ENCODE measurements around the gene PPP1R26.

The PPP1R26 gene

DNA sequence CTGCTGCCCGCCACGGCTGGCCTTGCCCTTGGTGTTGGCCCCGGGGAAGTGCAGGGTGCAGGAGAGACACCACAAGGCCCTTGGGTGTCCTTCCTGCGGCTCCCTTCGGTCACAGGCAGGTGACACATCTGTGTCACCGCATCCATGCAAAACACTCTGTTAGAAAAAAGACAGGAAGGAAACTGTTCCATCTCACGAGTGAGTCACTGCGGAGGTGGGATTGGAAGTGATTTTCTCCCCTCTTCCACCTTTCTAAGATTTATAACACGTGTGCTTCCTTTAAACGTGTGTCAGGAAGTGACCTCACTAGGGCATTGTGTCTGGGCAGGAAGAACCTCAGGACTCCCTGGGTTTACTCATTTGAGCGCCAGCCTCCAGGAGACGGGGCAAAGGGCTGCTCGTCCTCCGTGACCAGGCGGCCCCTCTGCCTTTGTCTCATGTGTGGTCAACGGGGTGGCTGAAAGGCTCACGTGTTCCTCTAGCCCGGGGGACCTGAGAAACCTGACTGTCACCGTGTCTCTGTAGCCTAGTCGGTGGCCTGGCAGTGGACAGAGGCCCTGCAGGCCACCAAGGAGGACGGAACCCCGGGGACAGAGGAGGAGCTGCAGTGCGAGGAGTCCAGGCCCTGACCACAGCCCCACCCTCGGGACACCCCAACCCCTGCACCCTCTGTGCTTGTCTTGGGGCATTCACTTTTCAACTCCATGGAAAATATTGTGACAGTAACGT, 36.7 kb downstream of the PPP1R26 start:
- Mint-ChIP-seq H3K36me3 (no peaks in the 10 kb centered on the region), H3K27me3 (no peaks in the 10 kb centered on the region), H3K27ac (no peak overlapping the region), H3K9me3 (ENCODE audit: low read depth) (no peaks in the 10 kb centered on the region), H3K4me3 (no peak overlapping the region), H3K4me1 (ENCODE audit: low read depth) (no peaks in the 10 kb centered on the region)

DNA sequence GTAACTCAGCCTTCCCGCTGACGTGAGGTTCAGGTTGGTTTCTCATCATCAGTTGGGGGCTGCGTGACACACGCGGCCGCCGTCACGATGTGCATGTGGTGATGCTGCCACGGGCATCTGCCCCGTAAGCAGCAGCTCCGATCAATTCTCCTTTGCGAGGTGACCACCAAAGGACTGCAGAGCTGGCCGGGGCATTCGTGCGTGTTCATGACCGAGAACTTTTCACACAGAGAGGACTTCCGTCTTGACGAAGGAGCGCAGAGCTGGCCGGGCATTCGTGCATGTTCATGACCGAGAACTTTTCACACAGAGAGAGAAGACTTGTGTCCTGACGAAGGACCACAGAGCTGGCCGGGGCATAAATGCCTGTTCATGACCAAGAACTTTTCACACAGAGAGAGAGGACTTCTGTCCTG, 37.8 kb downstream of the PPP1R26 start:
- H3K27me3 Mint-ChIP-seq = no peaks in the 10 kb centered on the region
- no peaks in the 10 kb centered on the region for H3K4me1 Mint-ChIP-seq (ENCODE audit: low read depth)
- H3K36me3 Mint-ChIP-seq = no peaks in the 10 kb centered on the region
- no peak overlapping the region for H3K4me3 Mint-ChIP-seq
- no peak overlapping the region for H3K27ac Mint-ChIP-seq
- no peaks in the 10 kb centered on the region for H3K9me3 Mint-ChIP-seq (ENCODE audit: low read depth)

DNA sequence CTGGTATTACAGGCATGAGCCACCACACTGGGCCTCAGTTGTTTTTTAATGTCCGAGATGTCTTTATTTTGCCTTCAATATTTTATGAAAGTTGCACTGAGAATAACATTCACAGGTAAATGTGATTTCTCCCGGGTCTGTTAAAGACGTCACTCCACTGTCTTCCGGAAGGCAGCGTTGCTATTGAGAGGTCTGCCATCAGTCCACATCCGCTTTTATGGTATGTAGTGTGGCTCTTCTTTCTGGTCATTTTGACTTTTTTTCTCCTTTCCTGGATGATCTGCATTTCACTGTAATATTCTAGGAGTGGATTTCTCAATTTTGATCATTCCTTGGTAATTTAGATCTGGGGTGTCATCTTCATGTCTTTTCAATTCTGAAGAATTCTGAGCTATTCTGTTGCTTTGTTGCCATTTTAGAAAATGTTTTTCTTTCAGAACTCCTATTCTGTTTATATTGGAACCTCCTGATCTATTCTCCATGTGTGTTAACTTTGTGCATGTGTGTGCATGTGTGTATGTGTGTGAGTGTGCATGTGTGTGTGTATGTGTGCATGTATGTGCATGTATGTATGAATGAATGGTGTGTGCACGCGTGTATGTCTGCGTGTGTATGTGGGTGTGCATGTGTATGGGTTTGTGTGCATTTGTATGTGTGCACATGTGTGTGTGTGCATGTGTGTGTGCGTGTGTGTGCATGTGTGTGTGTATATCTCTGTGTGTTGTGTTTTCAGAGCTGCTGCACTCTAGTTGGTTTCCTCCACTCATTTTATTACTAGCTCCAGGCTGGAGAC, 39.8 kb downstream of the PPP1R26 start:
- Mint-ChIP-seq H3K27ac (no peak overlapping the region), H3K27me3 (no peaks in the 10 kb centered on the region), H3K9me3 (ENCODE audit: low read depth) (no peaks in the 10 kb centered on the region), H3K4me3 (no peak overlapping the region), H3K4me1 (ENCODE audit: low read depth) (no peaks in the 10 kb centered on the region), H3K36me3 (no peaks in the 10 kb centered on the region)

DNA sequence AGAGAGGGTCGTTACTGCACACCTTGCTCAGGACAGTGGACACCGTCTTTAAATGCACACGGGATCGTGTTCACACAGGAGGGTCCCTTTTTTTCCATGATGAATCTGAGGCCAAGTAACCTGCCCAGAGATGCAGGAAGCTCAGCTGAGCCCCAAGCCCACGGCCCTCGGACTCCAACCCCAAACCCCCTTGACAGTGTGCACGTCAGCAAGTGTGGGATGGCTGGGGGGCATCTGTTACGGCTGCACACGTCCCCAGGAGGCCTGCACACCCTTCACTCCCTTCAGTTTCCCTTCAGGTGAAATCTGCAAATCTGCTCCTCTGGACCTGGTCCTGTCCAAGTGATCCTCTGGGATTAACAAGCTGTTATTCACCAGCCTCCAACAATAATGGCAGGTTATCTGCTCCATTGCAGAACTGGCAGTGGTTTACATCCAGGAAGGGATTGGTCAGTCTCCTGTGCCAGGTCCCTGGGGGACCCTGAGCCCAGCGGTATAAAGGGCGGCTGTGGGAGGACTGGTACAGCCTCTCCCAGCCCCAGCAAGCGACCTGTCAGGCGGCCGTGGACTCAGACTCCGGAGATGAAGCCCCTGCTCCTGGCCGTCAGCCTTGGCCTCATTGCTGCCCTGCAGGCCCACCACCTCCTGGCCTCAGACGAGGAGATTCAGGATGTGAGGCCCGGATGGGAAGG, 41.5 kb downstream of the PPP1R26 start, which contains the start of gene LCN1:
Gene LCN1, plus strand, starts transcription at position 525 of the 692 bp plus-strand sequence. Its CDS starts 58 bp downstream, at position 583.
- Mint-ChIP-seq H3K36me3 (no peaks in the 10 kb centered on the region), H3K27ac (no peak within 1 kb of the TSS), H3K4me1 (ENCODE audit: low read depth) (no peaks in the 10 kb centered on the region), H3K27me3 (no peaks in the 10 kb centered on the region), H3K4me3 (no peak within 1 kb of the TSS), H3K9me3 (ENCODE audit: low read depth) (no peaks in the 10 kb centered on the region)

DNA sequence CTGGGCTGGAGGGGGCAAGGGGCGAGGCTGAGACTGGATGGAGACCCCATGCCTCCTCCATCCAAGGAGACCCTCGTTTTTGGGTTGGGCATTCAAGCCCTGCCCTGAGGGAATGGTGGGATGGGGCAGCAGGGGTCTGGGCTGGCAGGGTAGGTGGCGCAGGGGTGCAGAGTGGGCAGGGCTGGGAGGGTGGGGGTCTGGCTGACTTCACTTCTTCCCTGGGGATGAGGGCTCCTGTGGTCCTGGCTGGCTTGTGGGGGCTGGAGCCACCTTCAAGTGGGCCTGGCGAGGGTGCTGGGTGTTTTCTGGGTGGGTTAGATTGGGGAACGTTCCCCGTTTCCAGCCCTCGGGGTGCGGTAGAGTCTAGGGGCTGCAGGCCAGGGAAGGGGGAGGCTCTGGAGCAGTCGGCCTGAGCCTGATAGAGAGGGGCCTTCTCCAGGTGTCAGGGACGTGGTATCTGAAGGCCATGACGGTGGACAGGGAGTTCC, 42.1 kb downstream of the PPP1R26 start:
- Mint-ChIP-seq H3K9me3 (ENCODE audit: low read depth) (no peaks in the 10 kb centered on the region), H3K4me3 (no peak overlapping the region), H3K36me3 (no peaks in the 10 kb centered on the region), H3K27ac (no peak overlapping the region), H3K27me3 (no peaks in the 10 kb centered on the region), H3K4me1 (ENCODE audit: low read depth) (no peaks in the 10 kb centered on the region)

DNA sequence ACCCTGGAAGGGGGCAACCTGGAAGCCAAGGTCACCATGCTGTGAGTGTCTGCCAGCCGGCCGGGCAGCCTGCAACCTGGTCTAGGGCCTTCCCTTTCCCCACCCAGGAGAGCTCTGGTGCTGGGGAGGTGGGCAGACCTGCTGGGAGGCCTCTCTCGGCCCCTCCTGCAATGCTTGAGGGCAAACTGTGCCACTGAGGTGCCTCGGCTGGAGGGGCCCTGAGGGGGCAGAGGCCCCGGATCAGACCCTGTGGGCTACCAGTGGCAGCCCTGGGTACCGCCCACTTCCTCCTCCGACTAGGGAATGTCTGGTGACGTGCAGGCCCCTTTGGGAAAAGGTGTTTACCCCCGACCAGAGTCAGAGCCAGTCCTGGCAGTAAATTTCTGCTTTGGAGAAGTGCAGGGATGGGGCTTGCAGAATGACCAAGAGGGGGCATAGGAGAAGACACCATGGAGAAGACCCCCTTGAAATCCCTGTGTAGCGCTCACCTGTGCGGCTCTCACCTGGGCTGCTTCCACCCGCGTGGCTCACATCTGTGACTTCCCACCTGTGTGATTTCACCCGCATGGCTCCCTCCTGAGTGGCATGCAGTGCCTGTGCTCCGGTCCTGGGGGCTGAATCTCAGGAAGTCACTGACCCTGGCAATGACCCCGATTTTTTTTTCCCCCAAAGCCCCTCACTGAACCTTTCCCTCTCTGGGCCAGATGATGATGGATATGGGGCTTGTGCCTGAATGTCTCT, 42.7 kb downstream of the PPP1R26 start:
- H3K4me3 Mint-ChIP-seq = no peak overlapping the region
- H3K27me3 Mint-ChIP-seq = no peaks in the 10 kb centered on the region
- no peaks in the 10 kb centered on the region for H3K36me3 Mint-ChIP-seq
- H3K9me3 Mint-ChIP-seq (ENCODE audit: low read depth) = no peaks in the 10 kb centered on the region
- no peaks in the 10 kb centered on the region for H3K4me1 Mint-ChIP-seq (ENCODE audit: low read depth)
- H3K27ac Mint-ChIP-seq = no peak overlapping the region

DNA sequence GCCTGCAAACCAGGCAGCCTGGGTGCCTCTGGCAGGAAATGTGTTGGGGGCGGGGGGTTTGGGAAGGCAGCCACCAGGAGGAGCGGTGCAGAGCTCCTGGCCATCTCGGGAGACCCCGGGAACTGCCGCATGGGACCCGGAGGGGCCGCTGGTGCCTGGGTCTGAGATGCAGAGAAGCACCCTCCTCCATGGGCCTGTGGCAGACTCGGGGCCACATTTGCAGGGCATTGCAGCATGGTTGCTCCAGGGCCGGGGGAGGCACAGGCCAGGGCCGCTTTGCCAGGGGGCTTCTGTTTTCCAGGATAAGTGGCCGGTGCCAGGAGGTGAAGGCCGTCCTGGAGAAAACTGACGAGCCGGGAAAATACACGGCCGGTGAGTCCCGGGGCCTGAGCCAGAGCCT, 43.3 kb downstream of the PPP1R26 start:
- Mint-ChIP-seq H3K4me3 (no peak overlapping the region), H3K27me3 (no peaks in the 10 kb centered on the region), H3K4me1 (ENCODE audit: low read depth) (no peaks in the 10 kb centered on the region), H3K9me3 (ENCODE audit: low read depth) (no peaks in the 10 kb centered on the region), H3K36me3 (no peaks in the 10 kb centered on the region), H3K27ac (no peak overlapping the region)

DNA sequence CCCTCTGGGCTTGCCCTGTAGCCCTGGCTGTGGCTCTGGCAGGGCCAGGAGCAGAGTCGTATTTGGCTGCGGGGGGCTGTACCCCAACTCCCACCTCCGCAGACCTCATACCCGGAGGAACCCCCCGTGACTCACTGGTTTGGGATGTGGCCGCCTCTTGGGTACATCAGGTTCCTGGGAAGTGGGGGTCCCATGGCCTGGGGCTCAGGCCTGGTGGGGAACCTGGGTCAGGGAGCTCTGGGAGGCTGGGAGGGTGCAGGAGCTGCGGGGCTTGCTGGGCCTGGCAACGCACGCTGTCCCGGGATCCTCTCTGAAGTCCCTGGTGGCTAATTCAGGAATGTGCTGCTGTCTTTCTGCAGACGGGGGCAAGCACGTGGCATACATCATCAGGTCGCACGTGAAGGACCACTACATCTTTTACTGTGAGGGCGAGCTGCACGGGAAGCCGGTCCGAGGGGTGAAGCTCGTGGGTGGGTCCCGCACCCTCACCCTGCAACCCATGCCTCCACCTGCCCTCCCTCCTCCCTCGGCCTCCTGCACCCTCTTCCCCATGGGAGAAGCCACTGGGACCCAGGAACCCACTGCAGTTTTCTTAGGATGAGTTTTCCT, 44.0 kb downstream of the PPP1R26 start:
- Mint-ChIP-seq H3K9me3 (ENCODE audit: low read depth) (no peaks in the 10 kb centered on the region), H3K27ac (no peak overlapping the region), H3K27me3 (no peaks in the 10 kb centered on the region), H3K4me1 (ENCODE audit: low read depth) (no peaks in the 10 kb centered on the region), H3K4me3 (no peak overlapping the region), H3K36me3 (no peaks in the 10 kb centered on the region)

DNA sequence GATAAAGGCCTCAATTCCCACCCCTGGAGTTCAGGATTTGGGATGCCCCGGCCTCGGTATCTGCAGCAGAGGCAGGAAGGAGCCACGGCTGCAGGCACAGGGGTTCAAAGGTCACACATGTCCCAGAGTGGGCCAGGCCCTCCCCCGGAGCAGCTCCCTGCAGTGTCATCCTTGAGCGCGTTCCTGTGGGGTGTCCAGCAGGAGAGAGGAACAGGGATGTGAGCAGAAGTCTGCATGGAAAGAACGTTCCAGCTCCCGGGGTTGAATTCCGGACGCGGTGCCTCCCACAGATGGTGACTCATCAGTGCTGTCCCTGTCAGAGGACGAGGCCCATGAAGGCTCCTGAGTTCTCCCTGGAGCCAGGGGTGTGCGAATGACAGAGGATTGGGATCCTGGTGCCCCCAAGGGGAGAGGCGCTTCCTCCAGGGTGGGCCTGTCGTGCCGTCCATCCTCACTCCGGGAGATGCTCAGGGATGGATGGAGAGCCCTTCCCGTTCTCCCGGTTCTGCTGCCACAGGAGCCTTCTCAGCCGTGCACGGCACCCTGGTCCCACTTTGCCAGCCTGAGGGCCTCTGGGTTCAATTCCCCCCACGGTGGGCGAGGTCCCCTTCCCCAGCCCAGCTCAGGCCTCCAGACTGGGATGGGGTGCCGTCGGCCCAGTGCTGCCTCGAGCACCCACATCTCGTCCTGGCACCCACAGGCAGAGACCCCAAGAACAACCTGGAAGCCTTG, 44.7 kb downstream of the PPP1R26 start:
- Mint-ChIP-seq H3K4me1 (ENCODE audit: low read depth) (no peaks in the 10 kb centered on the region), H3K9me3 (ENCODE audit: low read depth) (no peaks in the 10 kb centered on the region), H3K4me3 (no peak overlapping the region), H3K36me3 (no peaks in the 10 kb centered on the region), H3K27ac (no peak overlapping the region), H3K27me3 (no peaks in the 10 kb centered on the region)

DNA sequence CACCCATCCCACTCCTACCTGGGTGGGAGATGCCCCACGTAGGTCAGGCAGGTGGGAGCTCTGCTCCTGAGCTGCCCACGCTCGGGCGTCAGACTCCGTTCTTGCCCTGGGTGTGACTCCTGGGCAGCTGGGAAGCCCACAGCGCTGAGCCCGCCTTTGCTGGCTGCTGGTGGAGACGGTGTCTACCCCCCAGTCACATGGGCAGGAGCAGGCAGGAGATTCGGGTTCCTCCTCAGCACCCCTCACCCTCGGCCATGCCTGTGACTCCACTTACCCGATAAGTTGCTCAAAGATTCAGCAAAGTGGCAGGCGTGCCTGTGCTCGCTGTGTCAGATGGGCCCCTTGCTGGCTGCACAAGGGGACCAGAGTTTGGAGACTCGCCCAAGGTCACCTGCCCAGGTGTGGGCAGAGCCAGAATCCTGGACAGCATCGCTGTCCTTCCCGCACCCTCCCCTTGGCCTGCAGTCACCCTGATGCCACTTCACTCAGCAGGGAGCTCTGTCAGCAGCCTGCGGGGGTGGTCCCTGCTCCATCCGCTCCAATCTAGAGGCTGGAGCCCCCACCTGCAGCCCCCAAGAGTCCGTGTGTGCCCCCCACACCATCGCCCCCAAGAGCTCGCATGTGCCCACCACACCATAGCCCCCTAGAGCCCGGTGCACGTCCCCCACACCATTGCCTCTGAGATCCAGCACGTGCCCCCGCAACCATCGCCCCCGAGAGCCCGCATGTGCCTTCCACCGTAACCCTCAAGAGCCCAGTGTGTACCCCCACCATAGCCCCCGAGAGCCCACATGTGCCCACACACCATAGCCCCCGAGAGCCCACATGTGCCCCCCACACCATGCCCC, 45.9 kb downstream of the PPP1R26 start:
- Mint-ChIP-seq H3K36me3 (no peaks in the 10 kb centered on the region), H3K27ac (no peak overlapping the region), H3K4me1 (ENCODE audit: low read depth) (no peaks in the 10 kb centered on the region), H3K27me3 (no peaks in the 10 kb centered on the region), H3K9me3 (ENCODE audit: low read depth) (no peaks in the 10 kb centered on the region), H3K4me3 (no peak overlapping the region)

DNA sequence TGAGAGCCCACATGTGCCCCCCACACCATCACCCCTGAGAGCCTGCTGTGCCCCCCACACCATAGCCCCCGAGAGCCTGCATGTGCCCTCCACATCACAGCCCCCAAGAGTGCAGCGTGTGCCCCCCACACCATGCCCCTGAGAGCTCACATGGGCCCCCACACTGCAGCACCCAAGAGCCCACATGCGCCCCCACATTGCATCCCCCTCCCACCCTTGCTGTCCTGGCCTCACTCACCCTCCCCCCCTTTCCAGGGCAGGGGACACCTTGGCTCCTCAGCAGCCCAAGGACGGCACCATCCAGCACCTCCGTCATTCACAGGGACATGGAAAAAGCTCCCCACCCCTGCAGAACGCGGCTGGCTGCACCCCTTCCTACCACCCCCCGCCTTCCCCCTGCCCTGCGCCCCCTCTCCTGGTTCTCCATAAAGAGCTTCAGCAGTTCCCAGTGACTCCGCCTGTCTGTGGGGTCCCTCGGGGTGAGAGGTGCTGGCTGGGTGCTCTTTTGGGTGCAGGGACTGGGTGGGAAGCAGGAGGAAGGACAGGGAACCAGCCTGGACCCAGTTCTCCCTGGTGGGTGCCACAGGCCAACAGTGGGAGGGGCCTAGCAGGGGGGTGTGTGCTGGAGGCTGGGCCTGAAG, 46.6 kb downstream of the PPP1R26 start:
- H3K36me3 Mint-ChIP-seq = no peaks in the 10 kb centered on the region
- H3K9me3 Mint-ChIP-seq (ENCODE audit: low read depth) = no peaks in the 10 kb centered on the region
- peaks cover 4% of the 10 kb centered on the region for H3K27me3 Mint-ChIP-seq
- H3K27ac Mint-ChIP-seq = no peak overlapping the region
- H3K4me1 Mint-ChIP-seq (ENCODE audit: low read depth) = no peaks in the 10 kb centered on the region
- no peak overlapping the region for H3K4me3 Mint-ChIP-seq

DNA sequence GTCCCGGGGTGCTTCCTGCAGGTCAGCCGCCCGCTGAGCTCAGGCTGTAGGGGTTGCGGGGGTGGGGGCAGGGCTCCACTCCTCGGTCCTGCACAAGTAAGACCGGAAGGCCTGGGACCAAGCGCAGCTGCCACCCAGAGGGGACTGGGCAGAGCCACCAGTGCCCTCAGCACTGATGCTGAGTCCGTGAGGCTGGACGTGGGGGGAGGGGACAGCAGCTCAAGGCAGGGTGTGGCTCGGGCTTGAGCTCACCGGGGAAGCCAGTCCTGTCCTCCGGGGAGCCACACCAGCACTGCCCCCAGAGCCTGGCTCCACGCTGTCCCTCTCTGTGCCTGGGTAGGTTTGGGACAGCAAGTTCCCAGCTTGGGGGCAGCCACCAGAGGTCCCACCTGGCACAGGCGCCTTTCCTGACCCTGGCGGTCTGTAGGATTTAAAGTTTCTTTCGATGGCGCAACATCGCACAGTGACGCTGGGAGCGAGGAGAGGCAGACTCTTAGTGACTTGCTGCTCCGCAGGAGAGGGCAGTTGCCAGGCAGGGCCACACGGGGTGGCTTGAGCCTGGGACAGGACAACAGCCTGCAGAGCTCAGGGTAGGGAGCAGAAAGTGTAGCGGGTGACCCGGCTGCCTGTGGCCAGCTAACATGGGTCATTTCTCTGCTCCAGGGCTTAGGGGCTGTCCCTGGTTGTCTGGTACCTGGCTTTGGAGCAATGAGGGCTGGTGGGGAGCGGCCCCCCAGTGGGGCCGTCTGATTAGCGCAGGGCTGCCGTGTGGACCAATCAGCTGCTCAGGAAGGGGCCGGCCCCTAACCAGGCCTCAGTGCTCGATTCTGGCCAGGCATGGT, 47.4 kb downstream of the PPP1R26 start:
- Mint-ChIP-seq H3K9me3 (ENCODE audit: low read depth) (no peaks in the 10 kb centered on the region), H3K27me3 (peaks cover 10% of the 10 kb centered on the region), H3K27ac (no peak overlapping the region), H3K4me3 (no peak overlapping the region), H3K4me1 (ENCODE audit: low read depth) (no peaks in the 10 kb centered on the region), H3K36me3 (no peaks in the 10 kb centered on the region)

Measured in activated naive CD8-positive, alpha-beta T cell (primary cell).